Fibroblast of the conjunctiva (primary cell): ENCODE measurements around the gene MRPL36.

ENCODE experiments used
- DNase-seq: peaks from one replicate; pipeline ENCODE4 v3.0.0-alpha.2; 2010; ENCODE audit warnings: low read depth

The MRPL36 gene

GRCh38 chr5:1796371-1797102 is 3.1 kb downstream of the MRPL36 start:
- no peak for DNase-seq

- no peak for DNase-seq
Measured at GRCh38 chr5:1795931-1796330, 3.7 kb downstream of the MRPL36 start.

DNA sequence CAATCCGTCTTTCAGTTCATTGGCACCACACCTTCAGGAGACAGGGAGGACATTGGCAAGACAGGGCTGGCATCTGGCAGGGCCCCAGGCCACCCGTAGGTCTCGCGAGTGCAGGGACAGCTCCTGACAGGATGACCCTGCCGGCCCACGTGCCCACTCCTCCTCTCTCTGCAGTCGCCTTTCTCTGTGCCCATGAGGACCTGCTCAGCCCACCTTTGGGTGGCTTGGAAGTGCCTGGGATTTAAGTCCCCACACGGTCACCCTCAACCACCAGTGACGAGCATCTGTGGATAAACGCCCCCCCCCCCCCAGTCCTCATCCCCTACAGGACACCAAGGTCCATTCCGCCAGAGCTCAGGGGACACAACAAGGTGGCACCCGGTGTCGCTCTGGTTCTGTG is 4.1 kb downstream of the MRPL36 start:
- no peak for DNase-seq

- DNase-seq, result no peak
Measured at GRCh38 chr5:1794901-1795290, 4.7 kb downstream of the MRPL36 start.

GRCh38 chr5:1793966-1794900 is 5.4 kb downstream of the MRPL36 start:
- DNase-seq, result peak; percentile 20

GRCh38 chr5:1793301-1793740 is 6.3 kb downstream of the MRPL36 start:
- no peak for DNase-seq

- peak; percentile 24 for DNase-seq
Measured at GRCh38 chr5:1792842-1793266, 6.8 kb downstream of the MRPL36 start.

GRCh38 chr5:1791176-1791575 is 8.5 kb downstream of the MRPL36 start:
- DNase-seq, result no peak

DNA sequence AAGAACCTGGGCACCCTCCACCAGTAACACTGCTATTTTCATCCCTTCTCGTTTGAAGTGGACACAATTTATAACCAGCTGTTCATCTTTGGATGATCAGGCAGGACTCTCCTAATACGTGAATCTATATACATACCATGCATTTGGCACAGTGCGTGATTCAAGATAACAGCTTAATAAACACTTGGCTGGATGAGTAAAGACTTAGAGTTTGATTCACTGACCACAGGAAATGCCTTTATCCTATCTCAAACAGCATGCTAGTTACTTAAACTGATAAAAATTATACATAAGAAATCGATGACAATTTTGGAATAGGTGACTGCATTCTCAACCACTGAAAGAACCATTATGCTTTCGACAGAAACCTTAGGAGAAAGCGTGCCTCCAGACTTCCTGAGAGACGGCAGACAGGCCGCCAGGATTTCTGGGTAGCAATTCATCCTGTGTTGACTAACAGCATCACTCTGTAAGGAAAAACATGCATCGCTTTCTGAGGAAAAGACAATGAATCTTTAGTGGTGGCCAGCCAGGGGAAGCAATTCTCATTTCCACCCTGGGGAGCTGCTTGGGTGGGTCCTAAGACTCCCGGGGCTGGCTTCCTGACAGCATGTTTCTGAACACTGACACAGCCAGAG is 9.7 kb downstream of the MRPL36 start:
- DNase-seq, result peak; percentile 24

DNA sequence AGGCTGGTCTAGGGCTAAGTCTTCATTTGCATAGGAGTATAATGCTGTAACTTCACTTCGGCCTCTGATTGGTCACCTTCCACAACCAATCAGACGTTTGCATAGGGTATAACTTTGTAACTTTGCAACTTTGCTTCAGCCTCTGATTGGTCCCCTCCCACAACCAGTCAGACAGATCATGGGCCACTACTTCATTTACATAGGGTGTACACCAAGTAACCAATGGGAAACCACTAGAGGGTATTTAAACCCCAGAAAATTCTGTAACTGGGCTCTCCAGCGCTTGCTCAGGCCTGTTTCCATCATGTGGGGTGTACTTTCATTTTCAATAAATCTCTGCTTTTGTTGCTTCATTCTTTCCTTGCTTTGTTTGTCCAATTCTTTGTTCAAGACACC is 10.2 kb downstream of the MRPL36 start:
- peak; percentile 31 for DNase-seq

DNA sequence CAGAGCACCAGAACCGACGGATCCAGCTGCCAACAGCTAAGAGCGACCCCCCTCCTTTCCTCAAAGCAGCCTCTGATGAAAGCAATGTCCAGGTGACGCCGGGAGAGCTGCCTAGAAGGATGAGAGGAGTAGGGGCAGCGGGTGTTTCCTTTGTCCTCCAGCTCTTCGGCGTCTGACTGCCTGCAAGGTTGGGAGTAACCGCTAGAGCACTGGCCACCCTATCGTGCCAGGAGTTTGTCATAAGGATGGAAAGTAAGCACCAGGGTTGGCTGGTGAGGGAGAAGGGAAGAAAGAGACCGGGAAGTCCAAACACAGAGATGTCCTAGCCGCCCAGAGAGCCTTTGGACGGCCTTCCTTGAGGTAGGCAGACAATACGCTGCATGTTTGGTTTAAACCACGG is 10.8 kb downstream of the MRPL36 start:
- DNase-seq, result no peak

DNA sequence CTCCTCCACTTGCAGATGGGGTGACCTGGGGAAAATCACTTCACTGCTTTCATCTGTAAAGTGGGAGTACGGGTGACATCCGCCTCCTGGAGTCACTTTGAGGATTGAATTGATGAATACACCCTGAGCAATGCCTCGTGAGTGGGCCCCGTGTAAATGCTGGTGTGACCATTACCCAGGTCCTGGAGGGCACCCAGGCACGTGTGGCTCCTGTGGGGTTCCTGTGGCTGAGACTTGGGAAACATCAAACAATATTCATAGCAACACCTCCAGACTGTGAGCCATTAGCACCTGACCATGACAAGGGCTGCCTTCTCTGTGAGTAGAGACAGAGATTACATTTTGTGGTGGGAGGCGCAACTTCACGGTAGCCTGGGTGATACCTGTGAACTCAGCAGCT is 11.4 kb downstream of the MRPL36 start:
- DNase-seq, result no peak

- DNase-seq, result no peak
Measured at GRCh38 chr5:1787472-1788047, 12.1 kb downstream of the MRPL36 start.

GRCh38 chr5:1786621-1787471 is 12.8 kb downstream of the MRPL36 start:
- no peak for DNase-seq

- DNase-seq, result no peak
Measured at GRCh38 chr5:1785984-1786383, 13.7 kb downstream of the MRPL36 start.

GRCh38 chr5:1785062-1785461 is 14.6 kb downstream of the MRPL36 start:
- no peak for DNase-seq

- no peak for DNase-seq
Measured at GRCh38 chr5:1784197-1785050, 15.2 kb downstream of the MRPL36 start.

DNA sequence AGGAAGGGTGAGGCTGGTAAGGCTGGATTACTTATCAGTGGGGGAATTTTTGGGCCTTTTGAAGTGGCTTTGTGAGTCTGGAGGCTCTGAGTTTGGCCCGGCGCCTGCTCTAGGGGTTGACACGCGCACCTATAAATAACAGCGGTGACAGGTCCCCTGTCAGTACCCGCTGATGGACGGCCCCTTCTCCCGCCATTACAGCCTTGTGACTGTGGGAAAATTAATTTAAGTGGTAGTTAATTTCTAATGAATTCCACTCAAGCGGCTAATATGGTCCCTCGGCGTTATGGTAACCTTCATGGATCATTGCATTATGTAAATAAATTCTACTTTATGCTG is 16.5 kb downstream of the MRPL36 start:
- no peak for DNase-seq

DNA sequence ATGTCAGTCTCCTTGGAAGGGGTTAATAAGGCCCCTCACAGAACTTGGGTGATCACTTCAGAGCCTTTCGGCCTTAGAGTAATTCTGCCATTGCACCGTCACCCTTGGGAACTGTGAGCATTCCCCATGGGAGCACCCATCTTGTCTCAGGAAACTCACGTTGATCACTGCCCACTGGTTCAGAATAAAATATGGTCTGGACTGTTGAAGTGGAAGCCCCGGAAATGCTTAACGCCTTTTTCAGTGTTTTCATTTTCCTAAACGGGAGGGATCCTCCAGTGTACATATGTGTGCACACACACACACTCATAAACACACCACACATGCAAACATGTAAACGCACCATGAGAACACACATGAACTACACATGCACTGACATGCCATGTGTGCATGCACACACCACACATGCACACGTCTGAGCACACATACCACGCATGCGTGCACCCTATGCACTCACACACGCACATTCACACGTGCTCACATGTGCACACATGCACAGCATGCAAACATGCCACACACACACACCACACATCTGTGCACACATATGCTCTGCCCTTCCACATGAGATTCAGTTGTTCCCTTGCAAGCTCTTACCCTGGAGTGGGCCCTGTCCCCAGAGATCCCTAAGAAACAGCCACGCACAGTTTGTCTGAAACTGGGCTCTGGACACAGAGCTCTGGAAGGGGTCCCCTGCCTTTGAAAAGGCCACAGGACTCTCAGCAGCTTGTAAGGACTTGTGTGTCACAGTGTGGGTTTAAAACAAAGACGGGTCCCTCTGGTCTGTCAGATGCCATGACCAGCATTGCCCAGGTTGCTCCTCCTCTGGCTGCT is 17.0 kb downstream of the MRPL36 start:
- DNase-seq, result no peak
